ENCODE results near the gene MAP3K3.

DNA sequence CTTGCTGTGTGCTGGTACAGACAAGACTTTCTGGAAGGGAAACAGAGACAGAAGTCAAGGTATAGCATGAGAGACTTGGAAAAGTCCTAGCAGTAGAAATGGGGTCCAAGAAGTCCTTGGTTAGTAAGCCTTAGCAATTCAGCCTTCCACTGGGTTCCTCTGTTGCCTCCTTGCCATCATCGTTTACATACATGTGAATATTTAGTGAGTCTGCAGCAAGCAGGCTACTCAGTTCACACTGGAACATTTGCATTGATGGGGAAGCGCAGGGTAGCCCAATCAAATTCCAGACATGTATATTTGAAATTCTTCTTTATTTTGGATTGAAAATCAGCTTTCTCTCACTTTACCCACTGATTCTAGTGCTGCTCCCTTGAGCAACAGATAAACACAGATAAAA, 50.6 kb downstream of the MAP3K3 start:
- TF ChIP-seq, protein P1, sequence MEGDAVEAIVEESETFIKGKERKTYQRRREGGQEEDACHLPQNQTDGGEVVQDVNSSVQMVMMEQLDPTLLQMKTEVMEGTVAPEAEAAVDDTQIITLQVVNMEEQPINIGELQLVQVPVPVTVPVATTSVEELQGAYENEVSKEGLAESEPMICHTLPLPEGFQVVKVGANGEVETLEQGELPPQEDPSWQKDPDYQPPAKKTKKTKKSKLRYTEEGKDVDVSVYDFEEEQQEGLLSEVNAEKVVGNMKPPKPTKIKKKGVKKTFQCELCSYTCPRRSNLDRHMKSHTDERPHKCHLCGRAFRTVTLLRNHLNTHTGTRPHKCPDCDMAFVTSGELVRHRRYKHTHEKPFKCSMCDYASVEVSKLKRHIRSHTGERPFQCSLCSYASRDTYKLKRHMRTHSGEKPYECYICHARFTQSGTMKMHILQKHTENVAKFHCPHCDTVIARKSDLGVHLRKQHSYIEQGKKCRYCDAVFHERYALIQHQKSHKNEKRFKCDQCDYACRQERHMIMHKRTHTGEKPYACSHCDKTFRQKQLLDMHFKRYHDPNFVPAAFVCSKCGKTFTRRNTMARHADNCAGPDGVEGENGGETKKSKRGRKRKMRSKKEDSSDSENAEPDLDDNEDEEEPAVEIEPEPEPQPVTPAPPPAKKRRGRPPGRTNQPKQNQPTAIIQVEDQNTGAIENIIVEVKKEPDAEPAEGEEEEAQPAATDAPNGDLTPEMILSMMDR (IDR thresholded peaks at IDR 0.05; ENCODE audit: insufficient read depth, low read length, poor library complexity, severe bottlenecking): no peak
- TF ChIP-seq EZH2phosphoT487 (conservative IDR thresholded peaks at IDR 0.05; ENCODE audit: low read length): no peak
